WTC11 (cell line): ENCODE data around the gene FZD10. TPM values are rescaled to one million over a fixed set of nuclear protein-coding genes. Genes with fewer than 3 reads are reported as not detected.

Experiments
- ATAC-seq: fragments of 200-7000 bp; cut with Tn5 transposase; 2 replicates; pipeline ENCODE4 v1.10.0; 2021; ENCODE audit warnings: mild to moderate bottlenecking, moderate library complexity
- CTCF ChIA-PET: fragments of 300-600 bp; sonication (Branson Sonifier 250); formaldehyde crosslinking; loops from one replicate; lab custom pipeline; 2021; ENCODE audit warnings: antibody characterized with exemption; lab: Charles Lee
- POLR2A ChIA-PET: fragments of 350-600 bp; sonication (Branson Sonifier 250); formaldehyde crosslinking; loops from one replicate; lab custom pipeline; 2021; ENCODE audit warnings: antibody characterized with exemption; lab: Charles Lee
- DNase-seq: peaks from one replicate; pipeline ENCODE4 v3.0.0; 2021; ENCODE audit warnings: low spot score
- H3K27ac Mint-ChIP-seq: 2 replicates; pipeline ENCODE4 v1.8.0; 2021; ENCODE audit warnings: mixed read lengths
- H3K27me3 Mint-ChIP-seq: 2 replicates; pipeline ENCODE4 v1.8.0; 2021; ENCODE audit warnings: low read depth, mild to moderate bottlenecking, moderate library complexity, mixed read lengths
- H3K36me3 Mint-ChIP-seq: 2 replicates; pipeline ENCODE4 v1.8.0; 2021; ENCODE audit warnings: mixed read lengths
- H3K4me1 Mint-ChIP-seq: 2 replicates; pipeline ENCODE4 v1.8.0; 2022; ENCODE audit warnings: mixed read lengths
- H3K4me3 Mint-ChIP-seq: 2 replicates; pipeline ENCODE4 v1.8.0; 2021; ENCODE audit warnings: mild to moderate bottlenecking, moderate library complexity, mixed read lengths
- H3K9me3 Mint-ChIP-seq: 2 replicates; pipeline ENCODE4 v1.8.0; 2021; ENCODE audit warnings: mixed read lengths
- GRHL2 ChIP-seq: fragments of 250-450 bp; sonication (Bioruptor Pico); IDR thresholded peaks from 2 replicates; pipeline ENCODE4 v1.8.0; 2022; ENCODE audit warnings: mild to moderate bottlenecking, moderate library complexity; ENCODE audit not compliant: insufficient replicate concordance, severe bottlenecking
- IRF2 ChIP-seq: sonication (generic); formaldehyde crosslinking; IDR thresholded peaks from 2 replicates; pipeline ENCODE4 v1.8.0; 2022; ENCODE audit warnings: low read depth, missing genetic modification reagents, borderline replicate concordance
- NFE2L1 ChIP-seq: sonication (generic); formaldehyde crosslinking; IDR thresholded peaks from 2 replicates; pipeline ENCODE4 v1.8.1; 2023; ENCODE audit warnings: missing genetic modification reagents
- NR1H2 ChIP-seq: sonication (generic); formaldehyde crosslinking; IDR thresholded peaks from 2 replicates; pipeline ENCODE4 v1.9.0; 2021; ENCODE audit warnings: mild to moderate bottlenecking, moderate library complexity, missing genetic modification reagents
- OVOL2 ChIP-seq: fragments of 250-450 bp; sonication (Bioruptor Pico); IDR thresholded peaks from 2 replicates; pipeline ENCODE4 v1.9.0; 2021; ENCODE audit warnings: mild to moderate bottlenecking, borderline replicate concordance
- RELA ChIP-seq: sonication (generic); formaldehyde crosslinking; IDR thresholded peaks from 2 replicates; pipeline ENCODE4 v1.8.1; 2022; ENCODE audit warnings: missing genetic modification reagents, mild to moderate bottlenecking, borderline replicate concordance
- TP53 ChIP-seq: sonication (generic); formaldehyde crosslinking; IDR thresholded peaks from 2 replicates; pipeline ENCODE4 v1.8.1; 2023; ENCODE audit warnings: mild to moderate bottlenecking, missing genetic modification reagents
- ZBTB21 ChIP-seq: sonication (generic); formaldehyde crosslinking; IDR thresholded peaks from 2 replicates; pipeline ENCODE4 v1.8.1; 2023; ENCODE audit warnings: mild to moderate bottlenecking, missing genetic modification reagents, borderline replicate concordance
- total RNA-seq: library from RNA; stranded (reverse); gene quantifications from 3 replicates; pipeline ENCODE4 v1.2.3, GENCODE V29; 2021
- TF ChIP-seq, protein P1 (sequence below): fragments of 200-600 bp; IDR thresholded peaks from 2 replicates; pipeline ENCODE4 v1.8.0; 2022; ENCODE audit warnings: antibody characterized with exemption
- TF ChIP-seq, protein P2 (sequence below): fragments of 250-450 bp; sonication (Bioruptor Pico); IDR thresholded peaks from 2 replicates; pipeline ENCODE4 v1.8.0; 2021; ENCODE audit warnings: mild to moderate bottlenecking
- TF ChIP-seq, protein P3 (sequence below): fragments of 250-450 bp; sonication (Bioruptor Pico); IDR thresholded peaks from 2 replicates; pipeline ENCODE4 v1.9.0; 2021; ENCODE audit warnings: mild to moderate bottlenecking, borderline replicate concordance
- TF ChIP-seq, protein P4 (sequence below): sonication (generic); formaldehyde crosslinking; IDR thresholded peaks from 2 replicates; pipeline ENCODE4 v1.8.1; 2023; ENCODE audit warnings: mild to moderate bottlenecking, missing genetic modification reagents, moderate library complexity
- TF ChIP-seq, protein P5 (sequence below): sonication (generic); formaldehyde crosslinking; conservative IDR thresholded peaks from 2 replicates; pipeline ENCODE4 v1.8.1; 2022; ENCODE audit warnings: mild to moderate bottlenecking, missing genetic modification reagents
- TF ChIP-seq, protein P6 (sequence below): fragments of 250-450 bp; sonication (Bioruptor Pico); IDR thresholded peaks from 2 replicates; pipeline ENCODE4 v1.9.0; 2021; ENCODE audit warnings: mild to moderate bottlenecking
- TF ChIP-seq, protein P7 (sequence below): sonication (generic); formaldehyde crosslinking; IDR thresholded peaks from 2 replicates; pipeline ENCODE4 v1.8.1; 2023; ENCODE audit warnings: mild to moderate bottlenecking, missing genetic modification reagents, borderline replicate concordance
- TF ChIP-seq, protein P8 (sequence below): fragments of 250-450 bp; sonication (Bioruptor Pico); IDR thresholded peaks from 2 replicates; pipeline ENCODE4 v1.9.0; 2021; ENCODE audit warnings: moderate library complexity, mild to moderate bottlenecking, inconsistent platforms, borderline replicate concordance

Gene FZD10
- total RNA-seq, 1 experiment from 2014 or later: 1.1 TPM

DNA sequence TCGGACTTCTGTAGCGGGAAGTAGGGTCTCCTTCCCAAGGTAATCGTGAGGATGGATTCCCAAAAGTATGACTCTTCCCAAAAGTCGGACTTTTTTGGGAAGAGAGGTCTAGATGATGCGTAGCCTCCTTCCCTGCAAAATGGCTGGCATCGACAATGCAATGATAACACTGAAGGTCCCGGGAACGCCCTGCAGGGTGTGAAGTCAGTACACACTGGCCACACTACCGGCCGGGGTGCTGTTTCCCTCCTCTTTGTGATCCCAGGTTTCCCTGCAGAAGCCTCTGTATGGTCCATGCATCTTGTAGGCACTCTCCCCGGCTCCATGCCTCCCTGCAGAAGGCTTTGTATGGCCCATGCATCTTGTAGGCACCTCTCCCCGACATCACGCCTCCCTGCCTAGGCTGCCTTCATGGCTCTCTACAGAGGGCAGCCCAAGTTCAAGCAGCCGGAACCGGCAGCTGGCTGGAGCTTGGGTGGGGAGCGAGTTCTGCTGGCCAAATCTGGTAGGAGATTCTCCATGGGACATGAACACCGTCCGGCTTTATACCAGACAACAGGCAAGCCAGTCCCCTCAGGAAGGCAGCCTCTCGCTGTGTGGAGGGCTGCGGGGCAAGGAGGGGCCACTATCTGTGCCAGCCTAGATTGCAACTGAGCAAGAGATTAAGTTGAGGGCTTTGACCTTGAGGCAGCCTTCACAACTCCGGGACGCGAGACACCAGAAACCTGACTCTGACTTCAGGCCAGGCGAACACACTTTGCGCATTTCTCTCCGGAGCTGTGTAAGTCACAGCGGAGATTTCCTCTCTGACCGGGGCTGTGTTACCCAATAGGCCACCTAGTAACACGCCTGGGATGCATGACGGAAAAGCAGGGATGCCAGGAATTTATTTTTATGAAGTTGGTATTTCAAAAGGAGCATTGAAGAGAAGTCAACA is 23.5 kb downstream of the FZD10 start:
- ATAC-seq (no peak), DNase-seq (no peak)
- Mint-ChIP-seq H3K27ac (no peak overlapping the region), H3K4me3 (no peak overlapping the region), H3K4me1 (no peaks in the 10 kb centered on the region), H3K27me3 (0 out of 2 replicates have a peak, but pooled peaks cover 6% of the 10 kb centered on the region), H3K9me3 (peaks cover 42% of the 10 kb centered on the region), H3K36me3 (peaks cover 25% of the 10 kb centered on the region)
- TF ChIP-seq, protein P1, sequence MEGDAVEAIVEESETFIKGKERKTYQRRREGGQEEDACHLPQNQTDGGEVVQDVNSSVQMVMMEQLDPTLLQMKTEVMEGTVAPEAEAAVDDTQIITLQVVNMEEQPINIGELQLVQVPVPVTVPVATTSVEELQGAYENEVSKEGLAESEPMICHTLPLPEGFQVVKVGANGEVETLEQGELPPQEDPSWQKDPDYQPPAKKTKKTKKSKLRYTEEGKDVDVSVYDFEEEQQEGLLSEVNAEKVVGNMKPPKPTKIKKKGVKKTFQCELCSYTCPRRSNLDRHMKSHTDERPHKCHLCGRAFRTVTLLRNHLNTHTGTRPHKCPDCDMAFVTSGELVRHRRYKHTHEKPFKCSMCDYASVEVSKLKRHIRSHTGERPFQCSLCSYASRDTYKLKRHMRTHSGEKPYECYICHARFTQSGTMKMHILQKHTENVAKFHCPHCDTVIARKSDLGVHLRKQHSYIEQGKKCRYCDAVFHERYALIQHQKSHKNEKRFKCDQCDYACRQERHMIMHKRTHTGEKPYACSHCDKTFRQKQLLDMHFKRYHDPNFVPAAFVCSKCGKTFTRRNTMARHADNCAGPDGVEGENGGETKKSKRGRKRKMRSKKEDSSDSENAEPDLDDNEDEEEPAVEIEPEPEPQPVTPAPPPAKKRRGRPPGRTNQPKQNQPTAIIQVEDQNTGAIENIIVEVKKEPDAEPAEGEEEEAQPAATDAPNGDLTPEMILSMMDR: no peak
- TF ChIP-seq, protein P2, sequence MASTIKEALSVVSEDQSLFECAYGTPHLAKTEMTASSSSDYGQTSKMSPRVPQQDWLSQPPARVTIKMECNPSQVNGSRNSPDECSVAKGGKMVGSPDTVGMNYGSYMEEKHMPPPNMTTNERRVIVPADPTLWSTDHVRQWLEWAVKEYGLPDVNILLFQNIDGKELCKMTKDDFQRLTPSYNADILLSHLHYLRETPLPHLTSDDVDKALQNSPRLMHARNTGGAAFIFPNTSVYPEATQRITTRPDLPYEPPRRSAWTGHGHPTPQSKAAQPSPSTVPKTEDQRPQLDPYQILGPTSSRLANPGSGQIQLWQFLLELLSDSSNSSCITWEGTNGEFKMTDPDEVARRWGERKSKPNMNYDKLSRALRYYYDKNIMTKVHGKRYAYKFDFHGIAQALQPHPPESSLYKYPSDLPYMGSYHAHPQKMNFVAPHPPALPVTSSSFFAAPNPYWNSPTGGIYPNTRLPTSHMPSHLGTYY: no peak
- TF ChIP-seq, protein P3, sequence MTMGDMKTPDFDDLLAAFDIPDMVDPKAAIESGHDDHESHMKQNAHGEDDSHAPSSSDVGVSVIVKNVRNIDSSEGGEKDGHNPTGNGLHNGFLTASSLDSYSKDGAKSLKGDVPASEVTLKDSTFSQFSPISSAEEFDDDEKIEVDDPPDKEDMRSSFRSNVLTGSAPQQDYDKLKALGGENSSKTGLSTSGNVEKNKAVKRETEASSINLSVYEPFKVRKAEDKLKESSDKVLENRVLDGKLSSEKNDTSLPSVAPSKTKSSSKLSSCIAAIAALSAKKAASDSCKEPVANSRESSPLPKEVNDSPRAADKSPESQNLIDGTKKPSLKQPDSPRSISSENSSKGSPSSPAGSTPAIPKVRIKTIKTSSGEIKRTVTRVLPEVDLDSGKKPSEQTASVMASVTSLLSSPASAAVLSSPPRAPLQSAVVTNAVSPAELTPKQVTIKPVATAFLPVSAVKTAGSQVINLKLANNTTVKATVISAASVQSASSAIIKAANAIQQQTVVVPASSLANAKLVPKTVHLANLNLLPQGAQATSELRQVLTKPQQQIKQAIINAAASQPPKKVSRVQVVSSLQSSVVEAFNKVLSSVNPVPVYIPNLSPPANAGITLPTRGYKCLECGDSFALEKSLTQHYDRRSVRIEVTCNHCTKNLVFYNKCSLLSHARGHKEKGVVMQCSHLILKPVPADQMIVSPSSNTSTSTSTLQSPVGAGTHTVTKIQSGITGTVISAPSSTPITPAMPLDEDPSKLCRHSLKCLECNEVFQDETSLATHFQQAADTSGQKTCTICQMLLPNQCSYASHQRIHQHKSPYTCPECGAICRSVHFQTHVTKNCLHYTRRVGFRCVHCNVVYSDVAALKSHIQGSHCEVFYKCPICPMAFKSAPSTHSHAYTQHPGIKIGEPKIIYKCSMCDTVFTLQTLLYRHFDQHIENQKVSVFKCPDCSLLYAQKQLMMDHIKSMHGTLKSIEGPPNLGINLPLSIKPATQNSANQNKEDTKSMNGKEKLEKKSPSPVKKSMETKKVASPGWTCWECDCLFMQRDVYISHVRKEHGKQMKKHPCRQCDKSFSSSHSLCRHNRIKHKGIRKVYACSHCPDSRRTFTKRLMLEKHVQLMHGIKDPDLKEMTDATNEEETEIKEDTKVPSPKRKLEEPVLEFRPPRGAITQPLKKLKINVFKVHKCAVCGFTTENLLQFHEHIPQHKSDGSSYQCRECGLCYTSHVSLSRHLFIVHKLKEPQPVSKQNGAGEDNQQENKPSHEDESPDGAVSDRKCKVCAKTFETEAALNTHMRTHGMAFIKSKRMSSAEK (CRISPR knock-in tag): no peak
- no peak for TF ChIP-seq RELA (CRISPR knock-in tag)
- TF ChIP-seq TP53 (CRISPR knock-in tag): no peak
- no peak for TF ChIP-seq ZBTB21
- TF ChIP-seq, protein P4, sequence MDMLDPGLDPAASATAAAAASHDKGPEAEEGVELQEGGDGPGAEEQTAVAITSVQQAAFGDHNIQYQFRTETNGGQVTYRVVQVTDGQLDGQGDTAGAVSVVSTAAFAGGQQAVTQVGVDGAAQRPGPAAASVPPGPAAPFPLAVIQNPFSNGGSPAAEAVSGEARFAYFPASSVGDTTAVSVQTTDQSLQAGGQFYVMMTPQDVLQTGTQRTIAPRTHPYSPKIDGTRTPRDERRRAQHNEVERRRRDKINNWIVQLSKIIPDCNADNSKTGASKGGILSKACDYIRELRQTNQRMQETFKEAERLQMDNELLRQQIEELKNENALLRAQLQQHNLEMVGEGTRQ (CRISPR knock-in tag): no peak
- TF ChIP-seq NR1H2 (CRISPR knock-in tag): no peak
- TF ChIP-seq, protein P5, sequence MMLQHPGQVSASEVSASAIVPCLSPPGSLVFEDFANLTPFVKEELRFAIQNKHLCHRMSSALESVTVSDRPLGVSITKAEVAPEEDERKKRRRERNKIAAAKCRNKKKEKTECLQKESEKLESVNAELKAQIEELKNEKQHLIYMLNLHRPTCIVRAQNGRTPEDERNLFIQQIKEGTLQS: no peak
- no peak for TF ChIP-seq GRHL2
- TF ChIP-seq, protein P6, sequence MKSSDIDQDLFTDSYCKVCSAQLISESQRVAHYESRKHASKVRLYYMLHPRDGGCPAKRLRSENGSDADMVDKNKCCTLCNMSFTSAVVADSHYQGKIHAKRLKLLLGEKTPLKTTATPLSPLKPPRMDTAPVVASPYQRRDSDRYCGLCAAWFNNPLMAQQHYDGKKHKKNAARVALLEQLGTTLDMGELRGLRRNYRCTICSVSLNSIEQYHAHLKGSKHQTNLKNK (CRISPR knock-in tag): no peak
- no peak for TF ChIP-seq NFE2L1 (CRISPR knock-in tag)
- TF ChIP-seq, protein P7, sequence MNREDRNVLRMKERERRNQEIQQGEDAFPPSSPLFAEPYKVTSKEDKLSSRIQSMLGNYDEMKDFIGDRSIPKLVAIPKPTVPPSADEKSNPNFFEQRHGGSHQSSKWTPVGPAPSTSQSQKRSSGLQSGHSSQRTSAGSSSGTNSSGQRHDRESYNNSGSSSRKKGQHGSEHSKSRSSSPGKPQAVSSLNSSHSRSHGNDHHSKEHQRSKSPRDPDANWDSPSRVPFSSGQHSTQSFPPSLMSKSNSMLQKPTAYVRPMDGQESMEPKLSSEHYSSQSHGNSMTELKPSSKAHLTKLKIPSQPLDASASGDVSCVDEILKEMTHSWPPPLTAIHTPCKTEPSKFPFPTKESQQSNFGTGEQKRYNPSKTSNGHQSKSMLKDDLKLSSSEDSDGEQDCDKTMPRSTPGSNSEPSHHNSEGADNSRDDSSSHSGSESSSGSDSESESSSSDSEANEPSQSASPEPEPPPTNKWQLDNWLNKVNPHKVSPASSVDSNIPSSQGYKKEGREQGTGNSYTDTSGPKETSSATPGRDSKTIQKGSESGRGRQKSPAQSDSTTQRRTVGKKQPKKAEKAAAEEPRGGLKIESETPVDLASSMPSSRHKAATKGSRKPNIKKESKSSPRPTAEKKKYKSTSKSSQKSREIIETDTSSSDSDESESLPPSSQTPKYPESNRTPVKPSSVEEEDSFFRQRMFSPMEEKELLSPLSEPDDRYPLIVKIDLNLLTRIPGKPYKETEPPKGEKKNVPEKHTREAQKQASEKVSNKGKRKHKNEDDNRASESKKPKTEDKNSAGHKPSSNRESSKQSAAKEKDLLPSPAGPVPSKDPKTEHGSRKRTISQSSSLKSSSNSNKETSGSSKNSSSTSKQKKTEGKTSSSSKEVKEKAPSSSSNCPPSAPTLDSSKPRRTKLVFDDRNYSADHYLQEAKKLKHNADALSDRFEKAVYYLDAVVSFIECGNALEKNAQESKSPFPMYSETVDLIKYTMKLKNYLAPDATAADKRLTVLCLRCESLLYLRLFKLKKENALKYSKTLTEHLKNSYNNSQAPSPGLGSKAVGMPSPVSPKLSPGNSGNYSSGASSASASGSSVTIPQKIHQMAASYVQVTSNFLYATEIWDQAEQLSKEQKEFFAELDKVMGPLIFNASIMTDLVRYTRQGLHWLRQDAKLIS (CRISPR knock-in tag): no peak
- TF ChIP-seq, protein P8, sequence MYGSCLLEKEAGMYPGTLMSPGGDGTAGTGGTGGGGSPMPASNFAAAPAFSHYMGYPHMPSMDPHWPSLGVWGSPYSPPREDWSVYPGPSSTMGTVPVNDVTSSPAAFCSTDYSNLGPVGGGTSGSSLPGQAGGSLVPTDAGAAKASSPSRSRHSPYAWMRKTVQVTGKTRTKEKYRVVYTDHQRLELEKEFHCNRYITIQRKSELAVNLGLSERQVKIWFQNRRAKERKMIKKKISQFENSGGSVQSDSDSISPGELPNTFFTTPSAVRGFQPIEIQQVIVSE: no peak
- no peak for TF ChIP-seq OVOL2 (CRISPR knock-in tag)
- TF ChIP-seq IRF2: no peak
- POLR2A ChIA-PET: no interaction called here
- CTCF ChIA-PET: no interaction called here
